ENCODE measurements around the gene GATAD2B. TPM values are rescaled to one million over a fixed set of nuclear protein-coding genes. Genes with fewer than 3 reads are reported as not detected.

GATAD2B gene
- polyA plus RNA-seq, 1 donor from 2014 or later, result 12.8 TPM

- no peaks in the 10 kb centered on the region for H3K9me3 ChIP-seq (ENCODE audit: low read length)
- no peak overlapping the region for H3K4me2 ChIP-seq (ENCODE audit: low read length)
- no peak overlapping the region for H3K4me3 ChIP-seq (ENCODE audit: low read length)
- H4K20me1 ChIP-seq (ENCODE audit: insufficient read depth), result no peaks in the 10 kb centered on the region
- no peaks in the 10 kb centered on the region for H3K36me3 ChIP-seq (ENCODE audit: insufficient read depth, low read length)
- no peaks in the 10 kb centered on the region for H3K27me3 ChIP-seq (ENCODE audit: insufficient read depth, low read depth, low read length)
- H3K9ac ChIP-seq (ENCODE audit: low read length), result peak overlapping the region; percentile 66
- TF ChIP-seq SMC3 (conservative IDR thresholded peaks at IDR 0.05; ENCODE audit: poor library complexity), result no peak
- no peak for TF ChIP-seq RAD21 (conservative IDR thresholded peaks at IDR 0.05)
- no peak for TF ChIP-seq MXI1 (conservative IDR thresholded peaks at IDR 0.05; ENCODE audit: poor library complexity, severe bottlenecking)
- TF ChIP-seq EP300 (conservative IDR thresholded peaks at IDR 0.05; ENCODE audit: poor library complexity, severe bottlenecking), result no peak
- no peak for TF ChIP-seq POLR2AphosphoS5 (IDR thresholded peaks at IDR 0.05)
- no peak for TF ChIP-seq EZH2 (IDR thresholded peaks at IDR 0.05; ENCODE audit: borderline replicate concordance, insufficient read depth, low read length, poor library complexity, severe bottlenecking)
- TF ChIP-seq, protein P1, sequence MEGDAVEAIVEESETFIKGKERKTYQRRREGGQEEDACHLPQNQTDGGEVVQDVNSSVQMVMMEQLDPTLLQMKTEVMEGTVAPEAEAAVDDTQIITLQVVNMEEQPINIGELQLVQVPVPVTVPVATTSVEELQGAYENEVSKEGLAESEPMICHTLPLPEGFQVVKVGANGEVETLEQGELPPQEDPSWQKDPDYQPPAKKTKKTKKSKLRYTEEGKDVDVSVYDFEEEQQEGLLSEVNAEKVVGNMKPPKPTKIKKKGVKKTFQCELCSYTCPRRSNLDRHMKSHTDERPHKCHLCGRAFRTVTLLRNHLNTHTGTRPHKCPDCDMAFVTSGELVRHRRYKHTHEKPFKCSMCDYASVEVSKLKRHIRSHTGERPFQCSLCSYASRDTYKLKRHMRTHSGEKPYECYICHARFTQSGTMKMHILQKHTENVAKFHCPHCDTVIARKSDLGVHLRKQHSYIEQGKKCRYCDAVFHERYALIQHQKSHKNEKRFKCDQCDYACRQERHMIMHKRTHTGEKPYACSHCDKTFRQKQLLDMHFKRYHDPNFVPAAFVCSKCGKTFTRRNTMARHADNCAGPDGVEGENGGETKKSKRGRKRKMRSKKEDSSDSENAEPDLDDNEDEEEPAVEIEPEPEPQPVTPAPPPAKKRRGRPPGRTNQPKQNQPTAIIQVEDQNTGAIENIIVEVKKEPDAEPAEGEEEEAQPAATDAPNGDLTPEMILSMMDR (IDR thresholded peaks at IDR 0.05; ENCODE audit: poor library complexity, severe bottlenecking), result no peak
- H2AFZ ChIP-seq (ENCODE audit: low read depth, low read length), result no peak overlapping the region
- H3F3A ChIP-seq (ENCODE audit: insufficient read depth, low read length, poor library complexity, severe bottlenecking), result no peaks in the 10 kb centered on the region
- H3K27ac ChIP-seq (ENCODE audit: low read length), result peak overlapping the region; percentile 97
- peaks cover 64% of the 10 kb centered on the region for H3K79me2 ChIP-seq (replicated peaks; ENCODE audit: insufficient read depth, low read length)
- no peaks in the 10 kb centered on the region for H3K9me2 ChIP-seq (ENCODE audit: insufficient read depth, low read length)
These were observed 42.7 kb downstream of the GATAD2B start for GRCh38 chr1:153880024-153880423.

GRCh38 chr1:153877112-153877511 is 45.7 kb downstream of the GATAD2B start:
- Histone ChIP-seq H3K79me2 (replicated peaks; ENCODE audit: insufficient read depth, low read length) (peaks cover 58% of the 10 kb centered on the region), H4K20me1 (ENCODE audit: insufficient read depth) (no peaks in the 10 kb centered on the region), H3K9me2 (ENCODE audit: insufficient read depth, low read length) (no peaks in the 10 kb centered on the region), H3K4me2 (ENCODE audit: low read length) (no peak overlapping the region), H3K27me3 (ENCODE audit: insufficient read depth, low read depth, low read length) (no peaks in the 10 kb centered on the region), H3K36me3 (ENCODE audit: insufficient read depth, low read length) (no peaks in the 10 kb centered on the region), H2AFZ (ENCODE audit: low read depth, low read length) (no peak overlapping the region), H3K9me3 (ENCODE audit: low read length) (no peaks in the 10 kb centered on the region), H3K4me3 (ENCODE audit: low read length) (no peak overlapping the region), H3K27ac (ENCODE audit: low read length) (no peak overlapping the region), H3F3A (ENCODE audit: insufficient read depth, low read length, poor library complexity, severe bottlenecking) (no peaks in the 10 kb centered on the region), H3K9ac (ENCODE audit: low read length) (no peak overlapping the region)
- no peak for TF ChIP-seq TAF1 (IDR thresholded peaks at IDR 0.05; ENCODE audit: low read depth)
- no peak for TF ChIP-seq MXI1 (conservative IDR thresholded peaks at IDR 0.05; ENCODE audit: poor library complexity, severe bottlenecking)
- TF ChIP-seq, protein P1 (IDR thresholded peaks at IDR 0.05; ENCODE audit: poor library complexity, severe bottlenecking), result no peak
- no peak for TF ChIP-seq SMC3 (conservative IDR thresholded peaks at IDR 0.05; ENCODE audit: poor library complexity)
- TF ChIP-seq EZH2 (IDR thresholded peaks at IDR 0.05; ENCODE audit: borderline replicate concordance, insufficient read depth, low read length, poor library complexity, severe bottlenecking), result no peak
- no peak for TF ChIP-seq RAD21 (conservative IDR thresholded peaks at IDR 0.05)
- TF ChIP-seq REST (IDR thresholded peaks at IDR 0.05; ENCODE audit: borderline replicate concordance), result no peak
- TF ChIP-seq EP300 (conservative IDR thresholded peaks at IDR 0.05; ENCODE audit: poor library complexity, severe bottlenecking), result no peak
- no peak for TF ChIP-seq POLR2AphosphoS5 (IDR thresholded peaks at IDR 0.05)
